ENCODE data around the gene PDGFB. TPM values are rescaled to one million over a fixed set of nuclear protein-coding genes. Genes with fewer than 3 reads are reported as not detected.

Gene PDGFB
- total and polyA plus RNA-seq, 2 of the 4 experiments (the other 2 are of a cell fraction): 0.07 TPM; not detected in 1

DNA sequence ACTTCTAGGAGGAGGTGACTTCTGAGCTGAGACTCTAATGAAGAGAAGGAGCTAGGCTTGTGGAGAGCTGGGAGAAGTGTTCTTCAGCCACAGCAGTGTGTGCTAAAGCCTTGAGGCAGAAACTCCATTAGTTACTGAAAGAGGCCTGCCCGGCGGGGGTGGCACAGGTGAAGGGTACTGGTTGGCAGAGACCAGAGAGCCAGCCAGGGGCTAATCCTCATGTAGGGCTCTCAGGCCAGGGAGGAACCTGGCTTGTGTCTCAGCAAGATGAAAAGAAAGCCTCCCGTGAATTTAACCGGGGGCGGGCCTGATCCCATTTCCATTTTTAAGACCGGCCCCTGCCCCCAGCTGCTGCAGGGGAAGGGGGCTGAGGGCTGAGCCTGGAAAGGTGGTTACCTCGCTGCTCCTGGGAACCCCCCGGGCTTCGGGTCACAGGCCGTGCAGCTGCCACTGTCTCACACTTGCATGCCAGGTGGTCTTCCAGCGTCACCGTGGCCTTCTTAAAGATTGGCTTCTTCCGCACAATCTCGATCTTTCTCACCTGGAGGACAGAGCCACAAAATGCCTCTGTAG is 15.0 kb downstream of the PDGFB start:
- H2BK5ac ChIP-seq (ENCODE audit: low read depth, low read length, poor library complexity, severe bottlenecking): no peak overlapping the region
- no peak overlapping the region for H3K4me2 ChIP-seq (ENCODE audit: low read depth, low read length)
- dilution Hi-C loops (cut with HindIII; ENCODE audit: low sequenced_read_pairs, unreplicated experiment): no loop called here
- H4K20me1 ChIP-seq (ENCODE audit: insufficient read depth, low read length): no peaks in the 10 kb centered on the region
- no peak overlapping the region for H2AFZ ChIP-seq (replicated peaks; ENCODE audit: low read length, poor library complexity)
- no peak overlapping the region for H3K4me3 ChIP-seq (ENCODE audit: insufficient read depth, low read depth, low read length)
- no peak overlapping the region for H4K91ac ChIP-seq (ENCODE audit: insufficient read depth, low read depth, low read length)
- H2AK5ac ChIP-seq (ENCODE audit: low read depth, low read length): no peak overlapping the region
- no peaks in the 10 kb centered on the region; the same call in 1 of the 2 replicates for H3K27me3 ChIP-seq (ENCODE audit: control insufficient read depth, insufficient read depth, low read length)
- intact Hi-C loops (cut with micrococcal nuclease): no loop called here
- H4K5ac ChIP-seq (ENCODE audit: low read depth, low read length): no peak overlapping the region
- ATAC-seq (ENCODE audit: low read depth) (no peak), DNase-seq (no peak)
- no peak overlapping the region for H3K27ac ChIP-seq (ENCODE audit: insufficient read depth, low read length)
- H3K9me3 ChIP-seq (ENCODE audit: control insufficient read depth, insufficient read depth, low read length): peaks cover 5% of the 10 kb centered on the region; the same call in 1 of the 2 replicates
- no peaks in the 10 kb centered on the region for H3K36me3 ChIP-seq (ENCODE audit: control insufficient read depth, insufficient read depth, low read length)
- TF ChIP-seq SMC3 (IDR thresholded peaks at IDR 0.05; ENCODE audit: low read depth, low read length): no peak
- TF ChIP-seq RAD21 (IDR thresholded peaks at IDR 0.05; ENCODE audit: low read length): no peak
- TF ChIP-seq, protein P1, sequence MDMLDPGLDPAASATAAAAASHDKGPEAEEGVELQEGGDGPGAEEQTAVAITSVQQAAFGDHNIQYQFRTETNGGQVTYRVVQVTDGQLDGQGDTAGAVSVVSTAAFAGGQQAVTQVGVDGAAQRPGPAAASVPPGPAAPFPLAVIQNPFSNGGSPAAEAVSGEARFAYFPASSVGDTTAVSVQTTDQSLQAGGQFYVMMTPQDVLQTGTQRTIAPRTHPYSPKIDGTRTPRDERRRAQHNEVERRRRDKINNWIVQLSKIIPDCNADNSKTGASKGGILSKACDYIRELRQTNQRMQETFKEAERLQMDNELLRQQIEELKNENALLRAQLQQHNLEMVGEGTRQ (IDR thresholded peaks at IDR 0.05; ENCODE audit: low read depth, low read length): no peak
- no peak for TF ChIP-seq BHLHE40 (IDR thresholded peaks at IDR 0.05; ENCODE audit: low read depth, low read length)
- no peak for TF ChIP-seq POLR2A (IDR thresholded peaks at IDR 0.05; ENCODE audit: low read depth, low read length)
- no peak for TF ChIP-seq ELK1 (IDR thresholded peaks at IDR 0.05; ENCODE audit: borderline replicate concordance, low read depth, low read length)
- TF ChIP-seq, protein P2, sequence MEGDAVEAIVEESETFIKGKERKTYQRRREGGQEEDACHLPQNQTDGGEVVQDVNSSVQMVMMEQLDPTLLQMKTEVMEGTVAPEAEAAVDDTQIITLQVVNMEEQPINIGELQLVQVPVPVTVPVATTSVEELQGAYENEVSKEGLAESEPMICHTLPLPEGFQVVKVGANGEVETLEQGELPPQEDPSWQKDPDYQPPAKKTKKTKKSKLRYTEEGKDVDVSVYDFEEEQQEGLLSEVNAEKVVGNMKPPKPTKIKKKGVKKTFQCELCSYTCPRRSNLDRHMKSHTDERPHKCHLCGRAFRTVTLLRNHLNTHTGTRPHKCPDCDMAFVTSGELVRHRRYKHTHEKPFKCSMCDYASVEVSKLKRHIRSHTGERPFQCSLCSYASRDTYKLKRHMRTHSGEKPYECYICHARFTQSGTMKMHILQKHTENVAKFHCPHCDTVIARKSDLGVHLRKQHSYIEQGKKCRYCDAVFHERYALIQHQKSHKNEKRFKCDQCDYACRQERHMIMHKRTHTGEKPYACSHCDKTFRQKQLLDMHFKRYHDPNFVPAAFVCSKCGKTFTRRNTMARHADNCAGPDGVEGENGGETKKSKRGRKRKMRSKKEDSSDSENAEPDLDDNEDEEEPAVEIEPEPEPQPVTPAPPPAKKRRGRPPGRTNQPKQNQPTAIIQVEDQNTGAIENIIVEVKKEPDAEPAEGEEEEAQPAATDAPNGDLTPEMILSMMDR (conservative IDR thresholded peaks at IDR 0.05; ENCODE audit: low read depth, low read length): no peak
- TF ChIP-seq FOS (IDR thresholded peaks at IDR 0.05; ENCODE audit: low read depth, low read length): no peak
- TF ChIP-seq MAFK (IDR thresholded peaks at IDR 0.05; ENCODE audit: low read depth, low read length): no peak
- no peak for TF ChIP-seq NFE2L2 (IDR thresholded peaks at IDR 0.05; ENCODE audit: low read depth, low read length)
- TF ChIP-seq MXI1 (IDR thresholded peaks at IDR 0.05; ENCODE audit: borderline replicate concordance, low read depth, low read length): no peak
- TF ChIP-seq MAZ (IDR thresholded peaks at IDR 0.05; ENCODE audit: borderline replicate concordance, low read depth, low read length): no peak
- no peak for TF ChIP-seq CEBPB (IDR thresholded peaks at IDR 0.05; ENCODE audit: low read depth, low read length)
- no peak for TF ChIP-seq RFX5 (IDR thresholded peaks at IDR 0.05; ENCODE audit: low read depth, low read length)
- TF ChIP-seq CHD1 (IDR thresholded peaks at IDR 0.05; ENCODE audit: low read depth, low read length): no peak
- no peak for TF ChIP-seq RCOR1 (IDR thresholded peaks at IDR 0.05; ENCODE audit: insufficient replicate concordance, low read length)
- no peak overlapping the region for H2BK120ac ChIP-seq (ENCODE audit: low read depth, low read length)
- H3K9ac ChIP-seq (ENCODE audit: low read depth, low read length): no peak overlapping the region
- H3K23ac ChIP-seq (ENCODE audit: low read depth, low read length): no peak overlapping the region
- H3K79me1 ChIP-seq (ENCODE audit: low read depth in 1 of 2, low read length in 2 of 2): no peaks in the 10 kb centered on the region
- POLR2A ChIA-PET (ENCODE audit: unreplicated experiment): no interaction called here
- no peak overlapping the region for H3K18ac ChIP-seq (ENCODE audit: low read depth, low read length)
- H2AK9ac ChIP-seq (replicated peaks; ENCODE audit: low read depth, low read length, poor library complexity): no peak overlapping the region
- 79% methylated on average over 9 of the region's 14 CpGs; no CpG with 5 or more reads in 1 of the 2 experiments for WGBS, 2 experiments (ENCODE audit: extremely low coverage in 2 of 2, insufficient read length in 1 of 2)
- CTCF ChIA-PET: interaction anchor here (0.5 kb wide), 1 partner anchor 1723 kb away, joined by 3 read pairs; no protein-coding TSS in a partner anchor
- peaks cover 3% of the 10 kb centered on the region; the same call in 1 of the 2 replicates for H3K4me1 ChIP-seq (ENCODE audit: control insufficient read depth, insufficient read depth, low read length)
- in situ Hi-C loops (cut with MboI; ENCODE audit: low sequenced_read_pairs): no loop called here
- H3K56ac ChIP-seq (ENCODE audit: extremely low read depth, insufficient read depth, low read length): no peak overlapping the region
- no peak overlapping the region for H3K4ac ChIP-seq (ENCODE audit: low read depth, low read length)
- no peak overlapping the region for H3K14ac ChIP-seq (replicated peaks; ENCODE audit: low read depth, low read length)
- no peak overlapping the region for H2BK15ac ChIP-seq (ENCODE audit: low read depth, low read length)
- no TSS peak for BruUV-seq (replicated peaks)
- H2BK20ac ChIP-seq (ENCODE audit: low read depth, low read length): no peak overlapping the region
- no peak overlapping the region for H4K8ac ChIP-seq (ENCODE audit: low read depth in 2 of 2, low read length in 2 of 2)
- no peaks in the 10 kb centered on the region for H3K9me1 ChIP-seq (ENCODE audit: insufficient read depth, low read length)

All from IMR-90 (cell line).